Fibroblast of skin of right quadriceps (primary cell): Measurements from ENCODE around the gene GRID1.
A peak's percentile ranks its signal among the peaks of the same experiment; 100 is the strongest.

Experiments used
- DNase-seq: peaks from one replicate; pipeline ENCODE4 v3.0.0-alpha.2; 2013

The GRID1 gene

GRCh38 chr10:86366033-86366901 is at the start of gene GRID1:
Gene GRID1, minus strand, starts transcription at chr10:86366795.
- DNase-seq: no peak

DNA sequence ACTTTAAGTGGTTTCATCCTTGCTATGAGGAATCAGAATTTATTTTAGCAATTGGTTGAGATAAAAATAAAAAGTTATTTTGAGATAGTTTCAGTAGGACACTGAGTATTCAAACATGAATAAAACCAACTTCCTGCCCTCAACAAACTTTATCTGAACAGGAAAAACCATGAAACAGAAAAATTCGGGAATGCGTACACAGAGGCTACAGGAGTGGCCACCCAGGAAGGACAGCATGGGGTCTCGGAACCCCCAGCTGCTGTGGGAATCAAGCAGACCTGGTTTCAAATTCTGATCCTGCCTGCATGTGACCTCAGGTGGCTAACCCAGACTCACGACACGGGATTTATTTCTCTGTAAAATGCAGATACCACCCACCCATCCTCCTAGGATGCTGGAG is 49.0 kb upstream of the GRID1 start:
- no peak for DNase-seq

DNA sequence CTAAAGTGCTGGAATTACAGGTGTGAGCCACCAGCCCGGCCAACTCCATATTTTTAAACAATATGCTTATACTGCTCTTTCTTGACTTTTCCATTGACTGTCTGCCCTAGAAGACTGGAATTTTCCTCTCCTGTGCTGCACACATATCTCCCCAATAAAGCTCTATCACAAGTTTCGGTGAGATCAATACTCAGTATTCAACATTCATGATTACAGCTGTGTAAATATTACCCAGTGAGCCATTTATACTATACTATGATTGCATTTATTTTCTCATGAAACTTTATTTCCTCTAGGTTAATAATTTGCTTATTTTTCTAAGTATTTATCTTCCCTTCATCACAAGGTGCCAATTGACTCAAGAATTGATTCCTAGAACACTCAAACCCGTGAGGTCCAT is 48.5 kb upstream of the GRID1 start:
- DNase-seq: no peak

DNA sequence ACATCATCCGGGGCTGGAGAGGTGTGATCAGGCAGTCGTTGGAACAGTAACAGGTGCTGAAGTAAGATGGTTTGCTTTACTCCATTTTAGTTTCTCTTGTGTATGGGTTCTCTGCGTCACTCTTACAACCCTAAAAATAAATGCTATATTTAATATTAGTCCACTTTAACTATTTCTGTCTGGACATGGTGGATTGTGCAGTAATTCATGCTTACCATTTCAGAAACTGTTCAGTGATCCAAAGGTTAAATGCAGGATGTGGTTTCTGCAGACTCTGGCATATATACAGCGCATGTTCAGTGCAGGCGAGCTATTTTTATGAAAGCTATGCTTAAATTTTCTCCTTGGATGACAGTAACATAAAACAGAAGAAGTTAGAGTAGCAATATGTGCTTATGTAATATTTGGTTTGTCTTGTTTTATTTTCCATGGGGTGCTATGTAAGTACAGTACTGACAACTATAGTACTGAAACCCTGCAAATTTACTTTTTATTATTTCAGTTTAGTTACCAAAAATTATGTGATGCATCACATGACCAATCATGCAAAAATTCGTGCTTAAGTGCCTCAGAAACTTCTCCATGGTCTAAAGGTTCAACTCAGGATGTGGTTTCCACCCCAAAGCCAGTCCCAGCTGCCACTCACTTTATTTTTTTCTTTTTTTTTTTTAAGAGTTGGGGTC is 46.6 kb upstream of the GRID1 start:
- peak; percentile 68 for DNase-seq

GRCh38 chr10:86411852-86412560 is 45.4 kb upstream of the GRID1 start:
- no peak for DNase-seq

DNA sequence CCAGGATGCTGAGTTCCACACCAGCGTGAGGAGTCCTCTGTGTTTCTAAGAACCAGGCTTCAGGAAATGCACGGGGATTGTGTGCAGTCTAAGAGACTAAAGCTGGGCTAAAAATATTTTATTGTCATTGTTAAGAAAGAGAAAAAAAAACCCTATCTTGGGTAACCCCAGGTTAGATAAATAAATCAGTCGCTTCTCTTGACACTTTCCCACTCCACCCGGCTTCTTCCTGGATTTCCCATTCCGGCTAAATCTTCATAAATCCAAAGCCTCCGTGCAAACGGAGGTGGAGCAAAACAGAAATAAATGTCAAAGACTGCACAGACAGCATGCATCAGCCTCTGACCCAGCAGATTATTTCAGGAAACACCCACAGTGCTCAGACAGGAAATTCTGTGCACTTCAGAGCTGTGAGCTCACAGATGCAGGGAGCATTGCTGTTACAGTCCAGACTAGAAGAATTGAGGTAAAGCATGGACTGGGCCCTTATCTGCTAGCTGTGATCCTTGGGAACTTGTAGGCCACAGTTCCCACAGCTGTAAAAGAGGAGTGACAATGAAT is 44.8 kb upstream of the GRID1 start:
- DNase-seq: peak; percentile 81

- peak; percentile 72 for DNase-seq
Measured at GRCh38 chr10:86410542-86411124, 44.0 kb upstream of the GRID1 start.

- no peak for DNase-seq
Measured at GRCh38 chr10:86409183-86409582, 42.6 kb upstream of the GRID1 start.

DNA sequence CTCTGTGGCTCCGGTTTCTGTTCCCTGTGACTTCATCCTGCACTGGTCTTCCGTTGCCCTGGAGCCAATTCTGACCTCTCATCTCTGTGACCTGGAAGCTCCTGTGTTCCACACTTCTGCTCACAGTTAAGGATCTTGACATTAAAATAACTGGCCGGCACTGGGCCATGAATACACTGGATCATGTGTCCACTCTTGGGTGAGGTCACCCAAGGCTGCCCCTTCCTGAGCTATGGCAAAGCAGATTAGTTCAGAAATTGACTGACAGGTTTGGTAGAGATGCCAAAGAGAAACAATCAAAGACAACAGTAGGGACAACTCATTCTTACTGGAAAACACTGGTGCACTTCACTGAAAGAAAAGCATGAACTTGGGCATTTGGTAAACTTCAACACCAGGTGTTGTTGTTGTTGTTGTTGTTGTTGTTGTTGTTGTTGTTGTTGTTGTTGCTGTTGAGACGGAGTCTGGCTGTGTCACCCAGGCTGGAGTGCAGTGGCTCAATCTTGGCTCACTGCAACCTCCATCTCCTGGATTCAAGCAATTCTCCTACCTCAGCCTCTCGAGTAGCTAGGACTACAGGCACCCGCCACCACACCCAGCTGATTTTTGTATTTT is 36.7 kb upstream of the GRID1 start:
- no peak for DNase-seq

DNA sequence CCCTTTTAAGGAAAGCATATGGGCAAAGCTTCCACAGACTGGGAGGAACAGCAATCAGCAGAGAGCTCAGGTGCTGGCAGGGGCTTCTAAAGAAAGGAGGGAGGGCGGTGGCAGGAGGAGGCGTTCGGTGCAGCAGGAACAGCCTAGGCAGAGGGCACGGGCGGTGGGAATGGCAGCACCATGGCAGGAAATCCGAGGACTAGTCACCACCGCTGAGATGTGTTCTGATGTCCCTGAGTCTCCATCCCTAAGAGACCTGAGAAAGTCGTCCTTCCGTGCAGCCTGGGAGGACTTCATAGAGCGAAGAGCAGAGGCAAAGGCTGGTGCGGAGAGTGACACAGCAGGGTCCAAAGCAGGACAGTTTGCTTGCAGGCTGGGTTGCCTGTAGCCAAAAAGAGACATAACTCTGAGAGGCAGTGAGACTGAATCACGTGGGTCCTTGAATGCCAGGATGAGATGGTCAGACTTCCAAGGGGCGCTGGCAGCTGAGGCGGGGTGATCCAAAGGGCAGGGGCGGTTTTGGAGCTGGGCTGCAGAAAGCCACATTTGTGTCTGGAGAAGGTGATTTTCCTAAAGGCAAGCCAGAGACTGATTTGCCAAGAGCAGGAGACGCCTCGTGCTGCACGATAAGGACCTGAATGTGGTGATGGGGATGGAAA is 35.8 kb upstream of the GRID1 start:
- no peak for DNase-seq

DNA sequence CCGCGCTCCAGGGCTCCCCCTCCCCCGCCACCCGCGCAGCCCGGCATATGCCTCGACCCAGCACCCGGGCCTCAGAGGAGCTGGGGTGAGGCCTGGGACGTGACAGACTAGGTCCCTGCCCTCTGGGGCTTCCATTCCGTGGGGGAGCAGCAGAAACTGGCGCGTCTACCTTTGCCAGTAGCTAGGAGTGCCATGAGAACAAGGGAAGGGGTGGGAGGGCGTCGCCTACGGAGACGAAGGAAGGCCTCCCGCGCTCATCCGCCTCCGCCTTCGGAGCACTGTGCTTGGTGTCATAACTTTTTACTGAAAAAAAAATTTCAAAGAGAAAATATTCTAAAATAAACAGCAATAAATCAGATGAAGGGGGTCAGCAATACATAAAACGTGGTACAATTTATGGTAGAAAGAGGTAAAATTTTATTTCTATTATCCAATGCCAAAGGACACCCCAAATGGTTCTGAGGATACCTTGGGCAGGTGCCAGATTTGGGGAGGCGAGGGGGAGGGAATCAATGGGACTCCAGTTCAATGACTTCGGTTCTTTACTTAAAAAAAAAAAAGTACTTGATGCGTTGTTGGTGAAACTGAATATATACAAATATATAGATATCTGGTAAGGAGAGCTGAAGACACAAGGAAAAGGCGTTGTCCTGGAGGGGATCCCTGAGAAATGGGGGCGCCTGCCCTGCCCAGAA is 35.1 kb upstream of the GRID1 start:
- no peak for DNase-seq

DNA sequence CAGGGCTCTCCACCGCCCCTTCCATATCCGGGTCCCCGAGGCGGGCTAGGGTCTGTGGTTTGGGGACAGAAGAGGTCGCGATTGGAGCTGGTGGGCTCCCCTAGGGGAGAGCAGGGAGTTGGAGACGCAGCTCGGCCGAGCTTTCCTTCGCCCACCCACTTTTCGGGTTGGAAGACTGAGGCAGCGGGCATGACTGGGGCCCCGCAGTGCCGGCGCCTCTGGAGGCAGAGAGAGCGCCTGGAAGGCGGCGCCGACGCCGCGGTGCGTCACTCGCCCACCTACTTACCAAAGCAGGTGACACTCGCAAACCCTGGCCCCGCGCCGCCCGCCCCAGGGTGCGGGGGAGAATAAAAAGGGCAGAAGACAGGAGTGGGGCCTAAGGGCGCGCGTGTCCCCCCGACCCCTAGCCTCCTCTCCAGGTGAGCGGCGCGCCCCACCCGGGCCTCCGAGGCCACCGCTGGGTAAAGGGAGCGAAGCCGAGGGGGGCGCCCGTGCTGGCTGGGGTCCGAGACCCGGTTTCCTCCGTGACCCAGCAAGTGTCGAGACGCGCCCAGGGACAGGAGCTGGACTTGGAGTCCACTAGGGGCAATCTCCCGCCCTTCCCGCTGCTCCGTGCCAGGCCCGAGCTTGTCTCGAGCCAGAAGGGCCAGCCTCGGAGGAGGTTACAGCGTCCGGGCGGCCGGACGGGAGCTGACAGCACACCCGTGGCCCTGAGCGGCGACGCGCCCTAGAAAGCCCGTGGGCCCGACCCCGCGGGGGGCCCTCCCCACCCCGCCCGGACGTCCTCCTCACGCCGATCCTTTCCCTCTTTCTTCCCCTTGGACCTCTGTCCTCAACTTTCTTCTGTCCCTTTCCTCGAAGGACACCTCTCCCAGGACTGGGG is 34.4 kb upstream of the GRID1 start:
- DNase-seq: no peak

DNA sequence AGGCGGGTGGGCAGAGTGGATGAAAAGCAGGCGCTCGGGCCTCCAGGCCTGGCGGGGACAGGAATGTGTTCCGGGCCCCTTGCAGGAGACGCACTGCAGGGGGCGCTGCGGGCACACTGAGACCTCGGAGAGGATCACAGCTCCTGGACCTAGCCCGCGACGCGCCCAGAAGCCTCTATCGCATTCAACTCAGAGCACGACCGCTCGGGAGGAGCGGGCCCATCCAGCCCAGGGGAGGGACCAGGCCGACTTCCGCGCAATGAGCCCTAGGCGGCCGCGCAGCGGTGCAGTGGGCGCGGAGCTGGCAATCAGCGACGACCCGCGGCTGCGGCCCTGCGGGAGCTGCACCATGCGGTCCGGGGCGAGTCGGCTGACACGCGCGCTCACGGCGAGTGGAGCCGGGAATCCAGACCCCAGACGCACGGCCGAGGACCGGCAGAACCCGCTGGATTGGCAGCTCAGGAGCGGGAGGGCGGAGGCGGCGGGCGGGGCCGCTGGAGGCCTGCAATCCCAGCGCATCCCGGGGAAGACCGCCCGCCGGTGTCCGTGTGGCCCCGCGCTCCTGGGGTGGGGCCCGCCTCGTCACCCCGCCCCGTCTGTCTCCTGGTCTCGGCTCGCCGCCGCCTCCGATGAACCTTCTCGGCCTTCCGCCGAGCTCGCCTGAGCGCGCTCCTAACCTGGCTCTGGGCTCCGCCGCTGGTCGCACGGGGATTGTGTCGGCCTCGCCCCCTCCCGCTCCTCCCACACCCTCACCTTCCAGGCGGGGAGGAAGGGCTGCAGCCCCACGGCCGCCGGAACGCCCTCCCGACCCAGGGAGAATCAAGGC is 33.5 kb upstream of the GRID1 start:
- DNase-seq: peak; percentile 94

- no peak for DNase-seq
Measured at GRCh38 chr10:86399514-86399878, 32.9 kb upstream of the GRID1 start.

DNA sequence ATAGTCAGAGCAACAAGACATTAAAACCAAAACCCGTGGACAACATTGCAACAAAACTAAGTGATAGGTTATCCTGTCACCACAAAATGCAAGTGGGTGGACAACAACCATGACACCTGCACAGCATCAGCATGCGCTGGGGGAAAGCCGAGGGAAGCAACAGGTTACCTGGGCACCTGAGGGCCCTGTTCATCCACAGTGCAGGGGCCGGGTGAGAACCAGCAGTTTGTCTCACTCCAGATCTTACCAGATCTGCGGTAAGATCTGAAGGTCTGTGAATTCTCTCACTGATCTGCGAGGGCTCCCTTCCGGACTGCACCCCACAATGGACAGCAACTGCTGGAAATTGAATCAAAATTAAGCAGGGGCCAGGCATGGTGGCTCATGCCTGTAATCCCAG is 30.5 kb upstream of the GRID1 start:
- DNase-seq: no peak

DNA sequence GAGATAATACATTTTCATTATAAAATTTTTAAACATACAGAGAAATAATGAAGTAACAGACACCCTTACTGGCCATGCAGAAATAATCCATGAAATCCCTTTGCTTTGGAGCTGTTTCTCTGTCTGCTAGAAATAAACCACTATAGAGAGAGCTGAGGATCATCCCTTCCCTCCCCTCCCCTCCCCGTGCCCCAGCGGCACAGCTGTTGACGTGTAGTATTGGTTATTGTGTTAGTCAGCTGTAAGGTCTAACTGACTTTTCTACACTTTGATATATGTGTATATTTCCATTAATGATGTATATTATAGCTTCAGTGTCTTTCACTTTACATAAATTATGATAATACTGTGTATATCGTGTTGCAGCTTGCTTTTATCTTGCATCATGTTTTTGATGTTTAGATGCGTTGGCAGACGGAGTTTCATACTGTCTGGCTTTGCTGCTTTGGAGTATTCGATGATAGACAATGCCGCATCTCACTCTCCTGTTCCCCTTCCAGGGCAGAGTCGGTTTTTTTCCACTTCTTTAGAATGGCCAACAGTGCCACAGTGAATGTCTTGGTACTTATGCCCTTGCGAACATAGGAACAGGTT is 27.4 kb upstream of the GRID1 start:
- DNase-seq: no peak

GRCh38 chr10:86393362-86393761 is 26.8 kb upstream of the GRID1 start:
- DNase-seq: no peak

DNA sequence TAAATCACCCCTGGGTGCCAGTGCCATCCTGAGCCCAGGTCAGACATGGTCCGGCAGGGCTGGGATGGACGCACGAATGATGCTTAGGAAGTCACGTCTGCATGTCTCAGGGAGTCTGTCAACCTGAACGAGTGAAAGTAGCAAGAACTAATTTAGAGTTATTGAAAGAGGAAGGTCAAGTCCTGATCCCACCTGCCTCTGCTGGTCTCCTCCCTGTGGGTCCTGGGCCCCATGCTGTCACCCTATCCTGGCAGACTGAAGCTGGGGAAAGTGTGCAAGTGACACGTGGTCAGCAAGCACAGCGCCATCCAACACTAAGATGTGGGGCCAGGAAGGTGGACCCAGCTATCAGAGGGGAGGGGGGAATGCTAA is 26.1 kb upstream of the GRID1 start:
- no peak for DNase-seq
